GM12891 (cell line): ENCODE data around the gene CDV3.

Experiments used
- PAX5 ChIP-seq: IDR thresholded peaks from 2 replicates; pipeline ENCODE4 v1.6.1; 2011; ENCODE audit warnings: low read length, moderate library complexity, mild to moderate bottlenecking; ENCODE audit not compliant: insufficient read depth, severe bottlenecking
- POLR2A ChIP-seq: IDR thresholded peaks from 2 replicates; pipeline ENCODE4 v1.6.1; 2011; ENCODE audit warnings: low read depth, low read length, control low read depth
- POLR2AphosphoS5 ChIP-seq: IDR thresholded peaks from 2 replicates; pipeline ENCODE4 v1.6.1; 2011; ENCODE audit warnings: low read depth, low read length, control low read depth
- POU2F2 ChIP-seq: IDR thresholded peaks from 2 replicates; pipeline ENCODE4 v1.6.1; 2011; ENCODE audit warnings: low read depth, mild to moderate bottlenecking, control low read depth, low read length, moderate library complexity
- TAF1 ChIP-seq: IDR thresholded peaks from 2 replicates; pipeline ENCODE4 v1.6.1; 2011; ENCODE audit warnings: low read depth, low read length, control low read depth

DNA sequence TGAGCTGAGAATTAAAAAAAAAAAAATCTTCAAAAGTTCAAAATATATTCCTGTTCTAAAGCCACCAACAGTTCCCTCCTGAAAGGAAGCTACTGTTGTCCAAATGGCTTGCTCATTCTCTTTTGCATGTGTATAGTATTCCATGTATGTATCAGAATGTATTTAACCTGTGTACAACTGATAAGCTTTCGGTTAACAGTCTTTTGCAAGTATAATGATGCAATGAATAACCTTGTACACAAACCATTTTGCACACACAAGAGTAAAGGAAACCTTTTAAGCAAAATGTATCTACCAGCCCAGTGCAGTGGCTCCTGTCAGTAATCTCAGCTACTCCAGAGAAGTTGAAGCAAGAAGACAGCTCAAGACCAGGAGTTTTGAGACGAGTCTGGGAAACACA is 55.7 kb downstream of the CDV3 start:
- TF ChIP-seq POLR2A (no peak), TAF1 (no peak), POLR2AphosphoS5 (no peak), POU2F2 (no peak), PAX5 (no peak)
